Measurements from ENCODE around the gene CDK6. TPM values are rescaled to one million over a fixed set of nuclear protein-coding genes. Genes with fewer than 3 reads are reported as not detected.
"Not testable (repeated sequence)": the region's sequence is repeated elsewhere in the genome, so short reads cannot be mapped to it uniquely, and the experiment has no call there.

Gene CDK6
- total RNA-seq, 2 donors from 2014 or later: 278 to 404 TPM

DNA sequence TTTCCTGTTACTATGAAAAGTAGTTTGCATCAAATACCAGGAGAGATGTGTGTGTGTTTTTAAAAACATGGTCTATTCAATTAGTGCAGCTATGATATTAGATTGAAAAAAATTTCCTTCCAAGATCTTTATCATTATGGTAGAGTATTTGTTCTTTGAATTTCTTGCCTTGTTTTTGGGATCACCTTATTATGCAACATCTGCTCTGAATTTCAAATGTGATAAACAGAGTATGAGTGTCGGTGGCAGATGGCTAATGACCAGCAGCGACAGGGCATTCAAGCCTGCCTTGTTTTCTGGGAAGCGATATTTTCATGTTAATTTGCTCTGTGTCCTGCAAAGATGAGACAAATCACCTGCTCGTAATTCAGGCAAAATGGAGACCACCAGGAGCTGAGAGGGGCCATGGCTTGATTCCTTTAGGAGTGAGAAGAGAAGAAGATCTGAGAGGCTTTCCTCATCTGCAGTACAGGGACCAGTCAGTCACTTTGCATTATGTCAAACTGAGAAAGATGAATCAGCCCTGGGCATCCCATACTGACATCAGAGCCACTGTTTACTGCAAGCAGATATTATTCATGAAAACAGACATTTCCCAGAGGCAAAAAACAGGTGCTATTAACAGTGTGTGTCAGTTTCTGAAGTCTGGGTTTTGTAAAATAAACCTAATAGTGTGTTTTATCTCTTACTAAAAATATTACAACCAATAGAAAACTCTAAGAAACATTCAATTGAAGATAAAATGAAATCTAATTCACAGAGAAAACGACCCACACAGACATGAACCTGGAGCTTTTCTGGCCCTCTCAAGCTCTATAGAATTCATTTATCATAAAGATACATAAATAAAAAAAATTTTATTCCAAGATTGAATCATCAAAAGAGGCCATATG lies 67.6 kb downstream of the CDK6 start:
- peak overlapping the region; percentile 72 for H3K4me3 Mint-ChIP-seq
- H3K9me3 Mint-ChIP-seq: no peaks in the 10 kb centered on the region
- peaks cover 60 to 64% of the 10 kb centered on the region in 2 donors for H3K4me1 Mint-ChIP-seq (ENCODE audit: low read depth in 2 of 2)
- peaks cover 49% of the 10 kb centered on the region for H3K36me3 Mint-ChIP-seq
- H3K27me3 Mint-ChIP-seq: no peaks in the 10 kb centered on the region
- DNase-seq (ENCODE audit: low spot score): no peak
- ATAC-seq: peak; percentile 90 to 95
- peak overlapping the region; percentile 85 to 93 for H3K27ac Mint-ChIP-seq

GRCh38 chr7:92767437-92767836 lies 68.9 kb downstream of the CDK6 start:
- H3K36me3 Mint-ChIP-seq: peaks cover 39% of the 10 kb centered on the region
- H3K27me3 Mint-ChIP-seq: no peaks in the 10 kb centered on the region
- no peak for ATAC-seq
- no peak for DNase-seq (ENCODE audit: low spot score)
- H3K9me3 Mint-ChIP-seq: no peaks in the 10 kb centered on the region
- H3K27ac Mint-ChIP-seq: peak overlapping the region; percentile 85 to 93
- peak overlapping the region; percentile 72 for H3K4me3 Mint-ChIP-seq
- peaks cover 54 to 56% of the 10 kb centered on the region in 2 donors for H3K4me1 Mint-ChIP-seq (ENCODE audit: low read depth in 2 of 2)

DNA sequence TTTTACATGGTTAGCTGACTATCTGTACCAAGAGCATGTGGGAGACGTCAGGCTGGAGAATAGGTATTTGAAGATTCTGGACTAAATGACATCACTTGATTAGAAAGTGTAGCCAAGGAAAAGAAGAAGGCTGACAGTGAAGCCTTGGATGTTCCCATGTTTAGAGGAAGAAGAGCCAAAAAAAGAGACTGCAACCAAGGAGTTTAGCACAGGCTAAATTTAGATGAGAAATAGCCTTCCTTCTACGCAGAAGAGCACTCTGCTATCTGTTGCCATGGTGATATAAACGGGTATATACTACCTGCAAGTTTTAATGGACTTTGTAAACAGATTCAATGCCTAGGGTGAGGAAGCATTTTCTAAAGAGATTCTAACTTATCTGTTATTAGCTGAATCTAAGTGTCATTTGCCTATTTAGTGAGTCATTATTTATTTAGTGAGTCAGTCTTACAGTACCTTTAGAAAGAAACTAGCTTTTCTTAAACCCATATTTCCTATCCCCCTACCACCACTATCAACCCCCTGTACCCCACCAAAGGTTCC lies 69.8 kb downstream of the CDK6 start:
- no peaks in the 10 kb centered on the region for H3K27me3 Mint-ChIP-seq
- peak overlapping the region; percentile 85 to 93 for H3K27ac Mint-ChIP-seq
- H3K9me3 Mint-ChIP-seq: no peaks in the 10 kb centered on the region
- H3K36me3 Mint-ChIP-seq: peaks cover 38% of the 10 kb centered on the region
- H3K4me3 Mint-ChIP-seq: peak overlapping the region; percentile 22
- DNase-seq (ENCODE audit: low spot score) (no peak), ATAC-seq (no peak)
- H3K4me1 Mint-ChIP-seq (ENCODE audit: low read depth in 2 of 2): peaks cover 58 to 61% of the 10 kb centered on the region in 2 donors

- peak overlapping the region; percentile 22 for H3K4me3 Mint-ChIP-seq
- no peak for ATAC-seq
- DNase-seq (ENCODE audit: low spot score): no peak
- H3K27me3 Mint-ChIP-seq: no peaks in the 10 kb centered on the region
- peak overlapping the region; percentile 85 to 93 for H3K27ac Mint-ChIP-seq
- peaks cover 59 to 62% of the 10 kb centered on the region in 2 donors for H3K4me1 Mint-ChIP-seq (ENCODE audit: low read depth in 2 of 2)
- no peaks in the 10 kb centered on the region for H3K9me3 Mint-ChIP-seq
- peaks cover 37% of the 10 kb centered on the region for H3K36me3 Mint-ChIP-seq
Observed at GRCh38 chr7:92765725-92766124, 70.6 kb downstream of the CDK6 start.

DNA sequence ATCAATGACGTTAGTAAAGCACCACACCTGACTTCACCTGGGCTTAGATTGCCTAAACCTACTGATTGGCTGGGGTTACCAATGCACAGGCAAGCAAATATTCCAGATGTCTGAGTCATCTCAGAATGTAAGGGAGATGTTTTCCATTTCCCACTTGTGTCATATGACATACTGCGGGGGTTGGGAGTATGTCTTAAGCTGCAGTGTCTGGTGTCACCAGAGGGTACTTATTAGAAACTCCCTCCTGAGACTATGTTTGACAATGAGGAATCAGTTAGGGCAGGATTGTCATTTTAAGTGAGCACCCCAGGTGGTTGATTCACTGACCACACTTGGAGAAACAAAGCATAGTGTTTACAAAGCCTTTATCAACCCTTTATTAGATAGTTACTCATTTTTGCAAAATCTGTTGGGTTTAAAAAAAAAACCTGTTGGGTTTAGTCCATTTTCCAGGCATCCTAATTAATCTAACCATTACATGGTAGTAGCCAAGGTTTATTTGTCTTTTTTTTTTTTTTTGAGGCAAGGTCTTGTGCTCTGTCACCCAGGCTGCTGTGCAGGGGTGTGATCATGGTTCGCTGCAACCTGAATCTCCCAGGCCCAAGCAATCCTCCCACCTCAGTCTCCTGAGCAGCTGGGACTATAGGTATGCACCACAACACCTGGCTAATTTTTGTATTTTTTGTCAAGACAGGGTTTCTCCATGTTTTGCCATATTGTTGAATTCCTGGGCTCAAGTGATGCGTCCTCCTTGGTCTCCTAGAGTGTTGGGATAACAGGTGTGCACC lies 72.5 kb downstream of the CDK6 start:
- Mint-ChIP-seq H3K4me3 (no peak overlapping the region), H3K36me3 (peaks cover 34% of the 10 kb centered on the region), H3K27ac (no peak overlapping the region), H3K9me3 (no peaks in the 10 kb centered on the region), H3K4me1 (ENCODE audit: low read depth in 2 of 2) (peaks cover 51 to 57% of the 10 kb centered on the region in 2 donors), H3K27me3 (no peaks in the 10 kb centered on the region)
- ATAC-seq (no peak), DNase-seq (ENCODE audit: low spot score) (no peak)

DNA sequence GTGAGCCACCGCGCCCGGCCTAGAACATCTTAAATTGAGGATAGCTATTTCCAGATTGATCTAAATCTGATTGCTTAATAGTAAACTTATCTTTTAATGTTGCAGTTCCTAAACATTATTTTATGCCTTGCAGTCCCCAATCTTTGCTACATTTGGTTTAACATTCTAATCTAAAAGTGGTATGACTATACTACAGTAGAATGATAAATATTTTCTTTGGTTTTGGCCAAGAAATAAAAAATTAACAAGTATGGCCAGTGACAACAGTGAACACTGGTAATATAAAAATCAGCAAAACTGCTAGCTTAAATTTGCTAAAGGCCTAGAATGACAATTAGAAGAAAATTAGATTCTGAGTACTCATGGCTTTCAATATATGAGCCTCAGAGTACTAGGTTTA lies 73.5 kb downstream of the CDK6 start:
- peaks cover 3% of the 10 kb centered on the region for H3K9me3 Mint-ChIP-seq
- peaks cover 38% of the 10 kb centered on the region for H3K36me3 Mint-ChIP-seq
- H3K27ac Mint-ChIP-seq: no peak overlapping the region
- no peak overlapping the region for H3K4me3 Mint-ChIP-seq
- DNase-seq (ENCODE audit: low spot score): no peak
- no peaks in the 10 kb centered on the region for H3K27me3 Mint-ChIP-seq
- peaks cover 51 to 54% of the 10 kb centered on the region in 2 donors for H3K4me1 Mint-ChIP-seq (ENCODE audit: low read depth in 2 of 2)
- ATAC-seq: no peak

DNA sequence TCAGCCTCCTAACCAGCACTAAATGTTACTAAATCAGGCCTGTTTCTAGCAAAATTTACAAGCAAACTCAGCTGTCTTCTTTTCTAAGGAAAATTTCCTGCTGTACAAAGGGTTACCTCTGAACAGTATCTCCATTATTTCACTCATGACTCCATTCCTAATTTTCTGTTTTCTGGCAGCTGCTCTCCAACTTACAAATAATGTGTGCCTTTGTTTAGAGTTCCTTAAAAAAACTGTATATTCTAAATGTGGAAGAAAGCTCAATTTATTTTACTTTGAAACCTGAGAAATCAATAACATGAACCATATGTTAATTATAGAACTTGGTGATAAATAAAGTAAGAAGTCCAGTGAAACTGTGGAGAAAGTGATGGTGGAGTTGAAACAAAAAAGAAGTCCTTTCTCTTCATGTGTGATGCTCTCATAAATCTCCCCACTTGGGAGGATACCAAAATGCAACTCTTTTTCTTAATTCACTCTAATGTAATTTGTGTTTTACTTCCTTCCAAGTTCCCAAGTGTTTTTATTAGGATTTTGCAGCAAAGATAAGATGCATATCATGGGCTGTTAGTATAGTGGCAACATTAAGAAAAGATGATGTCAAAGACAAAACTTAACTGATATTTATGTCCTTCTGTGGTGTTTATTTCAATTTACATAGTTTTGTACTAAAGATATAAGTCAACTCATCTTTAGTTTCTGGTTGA lies 74.8 kb downstream of the CDK6 start:
- ATAC-seq: no peak
- DNase-seq (ENCODE audit: low spot score): no peak
- H3K4me3 Mint-ChIP-seq: no peak overlapping the region
- H3K9me3 Mint-ChIP-seq: peaks cover 3% of the 10 kb centered on the region
- peaks cover 42% of the 10 kb centered on the region for H3K36me3 Mint-ChIP-seq
- peak overlapping the region; percentile 38 to 72 for H3K27ac Mint-ChIP-seq
- H3K4me1 Mint-ChIP-seq (ENCODE audit: low read depth in 2 of 2): peaks cover 37 to 47% of the 10 kb centered on the region in 2 donors
- H3K27me3 Mint-ChIP-seq: no peaks in the 10 kb centered on the region

DNA sequence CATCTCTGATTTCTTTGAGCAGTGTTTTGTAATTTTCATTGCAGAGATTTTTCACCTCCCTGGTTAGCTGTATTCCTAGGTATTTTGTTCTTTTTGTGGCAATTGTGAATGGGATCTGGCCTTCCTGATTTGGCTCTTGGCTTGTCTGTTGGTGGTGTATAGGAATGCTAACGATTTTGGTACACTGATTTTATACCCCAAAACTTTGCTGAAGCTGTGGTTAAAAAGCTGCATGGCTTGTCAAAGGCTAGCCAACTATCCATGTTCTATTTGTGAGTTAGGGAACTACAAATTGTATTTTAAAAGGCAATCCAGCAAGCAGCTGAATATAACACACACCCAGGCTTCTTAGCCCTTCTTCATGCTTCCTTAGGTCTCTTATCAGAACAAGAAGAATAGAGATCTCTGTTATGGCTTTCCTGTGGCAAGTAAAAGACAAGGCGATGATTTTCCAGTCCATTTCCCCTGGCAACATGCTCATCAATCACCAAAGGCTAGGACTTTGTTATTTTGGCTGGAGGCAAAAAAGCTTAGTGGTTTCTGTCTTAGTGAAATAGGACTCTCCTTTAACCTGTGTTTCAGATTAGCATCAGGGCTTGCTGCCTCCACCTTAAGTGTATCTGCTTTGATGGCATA lies 77.5 kb downstream of the CDK6 start:
- DNase-seq (ENCODE audit: low spot score): no peak
- Mint-ChIP-seq H3K4me1 (ENCODE audit: low read depth in 2 of 2) (peaks cover 46 to 51% of the 10 kb centered on the region in 2 donors), H3K36me3 (peaks cover 50% of the 10 kb centered on the region), H3K4me3 (no peak overlapping the region), H3K27ac (peak overlapping the region in 1 of 2 donors; percentile 12), H3K9me3 (peaks cover 3% of the 10 kb centered on the region), H3K27me3 (no peaks in the 10 kb centered on the region)
- ATAC-seq: no peak

DNA sequence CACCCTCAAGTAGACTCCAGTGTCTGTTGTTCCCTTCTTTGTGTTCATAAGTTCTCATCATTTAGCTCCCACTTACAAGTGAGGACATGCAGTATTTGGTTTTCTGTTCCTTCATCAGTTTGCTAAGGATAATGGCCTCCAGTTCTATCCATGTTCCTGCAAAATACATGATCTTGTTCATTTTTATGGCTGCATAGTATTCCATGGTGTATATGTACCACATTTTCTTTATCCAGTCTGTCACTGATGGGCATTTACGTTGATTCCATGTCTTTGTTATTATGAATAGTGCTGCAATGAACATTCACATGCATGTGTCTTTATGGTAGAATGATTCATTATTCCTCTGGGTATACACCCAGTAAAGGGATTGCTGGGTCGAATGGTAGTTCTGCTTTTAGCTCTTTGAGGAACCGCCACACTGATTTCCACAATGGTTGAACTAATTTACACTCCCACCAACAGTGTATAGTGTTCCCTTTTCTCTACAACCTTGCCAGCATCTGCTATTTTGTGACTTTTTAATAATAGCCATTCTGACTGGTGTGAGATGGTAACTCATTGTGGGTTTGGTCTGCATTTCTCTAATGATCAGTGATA lies 79.0 kb downstream of the CDK6 start:
- H3K27ac Mint-ChIP-seq; H3K9me3 Mint-ChIP-seq; H3K4me3 Mint-ChIP-seq; ATAC-seq; H3K27me3 Mint-ChIP-seq; DNase-seq (ENCODE audit: low spot score): not testable (repeated sequence)
- peaks cover 52 to 53% of the 10 kb centered on the region in 2 donors for H3K4me1 Mint-ChIP-seq (ENCODE audit: low read depth in 2 of 2)
- H3K36me3 Mint-ChIP-seq: peaks cover 54% of the 10 kb centered on the region

DNA sequence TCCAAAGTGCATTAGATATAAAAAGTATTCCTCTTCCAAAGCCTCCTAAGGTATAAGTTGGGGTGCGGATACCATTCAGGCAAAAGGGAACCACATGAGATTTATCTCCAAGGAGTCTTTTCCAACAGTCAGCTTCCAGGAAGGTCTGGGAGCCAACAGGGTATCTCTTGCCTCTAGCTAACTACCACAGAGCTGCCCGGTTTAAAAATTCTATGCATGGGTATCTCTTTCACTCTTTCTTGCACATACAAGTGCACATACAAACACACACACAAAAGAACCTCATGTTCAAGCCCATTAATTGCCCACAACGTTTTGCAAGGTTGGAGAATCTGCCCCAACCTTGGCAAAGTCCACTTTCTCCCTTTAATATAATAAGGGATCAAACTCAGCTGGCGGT lies 80.7 kb downstream of the CDK6 start:
- Mint-ChIP-seq H3K4me1 (ENCODE audit: low read depth in 2 of 2) (peaks cover 41 to 54% of the 10 kb centered on the region in 2 donors), H3K4me3 (peak overlapping the region; percentile 21), H3K27ac (peak overlapping the region; percentile 31 to 78), H3K27me3 (no peaks in the 10 kb centered on the region), H3K36me3 (peaks cover 47% of the 10 kb centered on the region), H3K9me3 (peaks cover 3% of the 10 kb centered on the region)
- no peak for DNase-seq (ENCODE audit: low spot score)
- no peak for ATAC-seq

GRCh38 chr7:92754919-92755581 lies 81.3 kb downstream of the CDK6 start:
- ATAC-seq: no peak
- H3K9me3 Mint-ChIP-seq: peaks cover 3% of the 10 kb centered on the region
- H3K27me3 Mint-ChIP-seq: no peaks in the 10 kb centered on the region
- H3K36me3 Mint-ChIP-seq: peaks cover 47% of the 10 kb centered on the region
- DNase-seq (ENCODE audit: low spot score): no peak
- peak overlapping the region; percentile 23 for H3K4me3 Mint-ChIP-seq
- H3K4me1 Mint-ChIP-seq (ENCODE audit: low read depth in 2 of 2): peaks cover 44 to 59% of the 10 kb centered on the region in 2 donors
- H3K27ac Mint-ChIP-seq: peak overlapping the region; percentile 31 to 78

DNA sequence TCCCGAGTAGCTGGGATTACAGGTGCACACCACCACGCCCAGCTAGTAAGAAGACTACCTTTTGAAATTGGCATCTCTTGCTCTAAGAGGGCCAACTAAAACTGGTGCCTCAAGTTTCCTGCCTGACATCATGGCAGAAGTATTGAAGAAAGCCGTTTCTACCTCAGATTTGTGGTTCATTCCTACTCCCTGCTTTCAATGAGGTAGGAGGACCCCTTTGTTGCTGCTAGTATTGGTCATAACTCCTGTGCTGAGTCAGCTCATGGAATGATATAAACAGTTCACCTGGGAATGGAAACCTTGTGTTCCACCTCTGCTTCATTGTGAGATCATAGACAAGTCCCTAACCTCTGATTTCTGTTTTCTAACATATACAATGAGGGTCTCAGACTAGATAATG lies 82.8 kb downstream of the CDK6 start:
- ATAC-seq (no peak), DNase-seq (ENCODE audit: low spot score) (no peak)
- Mint-ChIP-seq H3K9me3 (peaks cover 3% of the 10 kb centered on the region), H3K4me3 (no peak overlapping the region), H3K4me1 (ENCODE audit: low read depth in 2 of 2) (peaks cover 46 to 63% of the 10 kb centered on the region in 2 donors), H3K36me3 (peaks cover 50% of the 10 kb centered on the region), H3K27me3 (no peaks in the 10 kb centered on the region), H3K27ac (peak overlapping the region; percentile 31 to 78)

Measured in natural killer cell treated with Interleukin-12 subunit alpha and Interleukin-12 subunit beta and Interleukin-15 and Interleukin-18, amount 100 ng/mL, for 72 hours (primary cell).